HG02678 (cell line): ENCODE data around the gene MRPS16.
"Not testable (repeated sequence)": the region's sequence is repeated elsewhere in the genome, so short reads cannot be mapped to it uniquely, and the experiment has no call there.

Source experiments
- ATAC-seq: cut with Tn5 transposase; IDR thresholded peaks from one replicate; pipeline ENCODE4 v1.9.1; 2021; ENCODE audit warnings: mild to moderate bottlenecking, moderate library complexity; ENCODE audit not compliant: unreplicated experiment

The MRPS16 gene

GRCh38 chr10:73252445-73253224, at the start of gene MRPS16:
Gene MRPS16, minus strand, starts transcription at chr10:73252644. Its CDS starts 162 bp downstream, at chr10:73252482.
- peak; percentile 81 for ATAC-seq

DNA sequence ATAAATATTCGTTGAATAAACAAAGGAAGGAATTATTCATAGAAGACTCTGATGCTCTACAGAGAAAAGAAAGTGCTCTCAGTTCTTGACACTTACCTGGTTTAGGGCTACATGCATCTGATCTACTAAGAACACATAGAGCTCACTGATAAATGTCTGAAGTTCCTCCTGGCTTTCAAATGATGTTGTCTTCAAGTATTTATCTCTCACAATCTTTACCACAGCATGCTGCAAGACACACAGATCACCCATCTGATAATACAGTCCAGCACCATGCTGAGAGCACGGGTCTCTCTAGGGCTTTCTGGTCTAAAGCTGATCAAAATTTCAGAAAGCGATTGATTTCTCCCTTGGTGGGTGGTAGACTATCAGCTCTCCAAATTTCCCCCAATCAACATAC, 44.5 kb upstream of the MRPS16 start:
- no peak for ATAC-seq

- no peak for ATAC-seq
Observed at GRCh38 chr10:73293461-73293860, 41.0 kb upstream of the MRPS16 start.

DNA sequence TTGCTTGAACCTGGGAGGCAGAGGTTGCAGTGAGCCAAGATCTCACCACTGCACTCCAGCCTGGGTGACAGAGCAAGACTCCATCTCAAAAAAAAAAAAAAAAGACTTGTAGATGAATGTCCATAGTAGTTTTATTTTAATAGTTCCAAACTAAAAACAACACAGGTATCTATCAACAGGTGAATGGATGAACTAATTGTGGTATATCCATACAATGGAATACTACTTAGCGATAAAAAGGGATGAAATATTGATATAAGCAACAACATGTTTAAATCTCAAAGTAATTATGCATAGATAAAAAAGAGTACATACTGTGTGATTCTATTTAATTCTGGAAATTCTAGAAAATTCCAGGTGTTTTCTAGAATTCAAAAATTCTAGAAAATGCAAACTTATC, 37.5 kb upstream of the MRPS16 start:
- no peak for ATAC-seq

DNA sequence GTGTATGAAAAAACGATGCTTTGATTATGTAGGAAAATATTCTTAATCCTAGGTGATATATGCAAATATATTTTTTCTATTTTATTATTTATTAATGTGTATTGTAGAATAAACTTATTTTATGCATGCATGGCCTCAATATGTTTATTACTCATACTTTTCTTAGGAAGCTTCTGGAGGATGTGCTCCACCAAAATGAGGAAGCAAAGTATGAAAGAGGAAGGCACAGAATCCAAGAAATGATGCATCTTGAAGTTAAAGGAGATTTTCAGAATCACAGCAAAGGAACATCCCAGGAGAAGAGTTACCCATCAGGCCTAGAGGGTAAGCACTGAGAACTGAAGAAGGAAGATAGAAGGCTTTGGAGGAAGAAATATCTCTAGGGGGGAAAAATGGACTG, 35.0 kb upstream of the MRPS16 start:
- ATAC-seq: no peak

DNA sequence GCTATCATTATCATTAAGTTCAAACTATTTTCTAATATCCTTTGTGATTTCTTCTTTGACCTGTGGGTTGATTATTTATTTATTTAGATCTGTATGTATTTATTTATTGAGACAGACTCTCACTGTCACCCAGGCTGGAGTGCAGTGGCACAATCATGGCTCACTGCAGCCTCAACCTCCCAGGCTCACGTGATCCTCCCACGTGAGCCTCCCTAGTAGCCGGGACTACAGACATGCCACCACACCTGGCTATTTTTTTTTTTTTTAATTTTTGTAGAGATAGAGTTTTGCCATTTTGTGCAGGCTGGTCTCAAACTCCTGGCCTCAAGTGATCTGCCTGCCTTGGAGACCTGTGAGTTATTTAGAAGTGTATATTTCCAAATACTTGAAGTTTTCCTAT, 28.7 kb upstream of the MRPS16 start:
- ATAC-seq: no peak

GRCh38 chr10:73264423-73264822, 12.0 kb upstream of the MRPS16 start:
- ATAC-seq: no peak

DNA sequence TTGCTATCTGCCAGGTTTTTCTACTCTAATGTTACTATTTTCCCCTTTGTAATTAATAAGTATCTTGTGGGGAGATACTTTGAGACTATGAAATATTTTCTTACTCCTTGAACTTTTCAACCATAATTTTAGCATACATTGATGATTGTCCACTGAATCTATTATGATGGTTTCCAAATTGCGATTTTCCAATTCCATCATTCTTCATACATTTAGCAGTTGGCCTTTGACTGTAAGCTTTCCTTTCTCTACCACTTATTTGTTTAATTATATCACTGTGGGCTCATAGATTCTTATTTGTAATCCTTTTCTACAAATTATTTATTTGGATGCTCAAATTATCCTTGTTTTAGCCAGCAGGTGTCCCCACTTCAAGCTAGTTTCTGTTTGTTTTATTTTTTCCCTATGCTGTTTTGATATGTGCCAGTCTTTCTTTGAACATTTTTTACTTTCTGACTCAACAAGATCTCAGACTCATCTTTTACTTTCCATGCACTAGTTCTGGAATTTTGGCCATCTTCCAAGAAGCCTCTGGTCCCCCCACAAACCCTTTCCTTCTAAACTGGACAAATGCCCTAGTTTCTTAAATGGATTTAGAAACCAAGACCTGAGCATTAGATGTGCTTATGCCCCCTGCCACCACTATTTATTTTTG, 11.4 kb upstream of the MRPS16 start:
- no peak for ATAC-seq

GRCh38 chr10:73262880-73263555, 10.6 kb upstream of the MRPS16 start:
- no peak for ATAC-seq

GRCh38 chr10:73262105-73262730, 9.8 kb upstream of the MRPS16 start:
- ATAC-seq: no peak

- no peak for ATAC-seq
Observed at GRCh38 chr10:73261362-73261995, 9.0 kb upstream of the MRPS16 start.

GRCh38 chr10:73258612-73259011, 6.2 kb upstream of the MRPS16 start:
- ATAC-seq: not testable (repeated sequence)

DNA sequence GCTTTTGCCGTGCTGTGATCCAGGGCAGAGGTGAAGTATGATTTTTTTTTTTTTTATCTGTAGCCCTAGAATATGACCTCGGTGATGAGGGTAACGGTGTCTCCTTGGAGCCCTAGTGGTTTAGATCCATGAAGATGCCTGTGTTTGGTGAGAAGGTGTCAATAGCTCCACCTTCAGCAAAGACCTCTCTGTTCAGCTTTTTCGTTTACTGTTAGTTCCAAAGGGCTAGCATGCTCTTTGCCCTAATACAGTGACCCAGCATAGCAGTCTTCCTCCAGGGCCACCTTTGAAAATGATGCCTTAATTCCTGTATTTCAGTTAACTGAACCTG, 746 bp upstream of the MRPS16 start:
- no peak for ATAC-seq

DNA sequence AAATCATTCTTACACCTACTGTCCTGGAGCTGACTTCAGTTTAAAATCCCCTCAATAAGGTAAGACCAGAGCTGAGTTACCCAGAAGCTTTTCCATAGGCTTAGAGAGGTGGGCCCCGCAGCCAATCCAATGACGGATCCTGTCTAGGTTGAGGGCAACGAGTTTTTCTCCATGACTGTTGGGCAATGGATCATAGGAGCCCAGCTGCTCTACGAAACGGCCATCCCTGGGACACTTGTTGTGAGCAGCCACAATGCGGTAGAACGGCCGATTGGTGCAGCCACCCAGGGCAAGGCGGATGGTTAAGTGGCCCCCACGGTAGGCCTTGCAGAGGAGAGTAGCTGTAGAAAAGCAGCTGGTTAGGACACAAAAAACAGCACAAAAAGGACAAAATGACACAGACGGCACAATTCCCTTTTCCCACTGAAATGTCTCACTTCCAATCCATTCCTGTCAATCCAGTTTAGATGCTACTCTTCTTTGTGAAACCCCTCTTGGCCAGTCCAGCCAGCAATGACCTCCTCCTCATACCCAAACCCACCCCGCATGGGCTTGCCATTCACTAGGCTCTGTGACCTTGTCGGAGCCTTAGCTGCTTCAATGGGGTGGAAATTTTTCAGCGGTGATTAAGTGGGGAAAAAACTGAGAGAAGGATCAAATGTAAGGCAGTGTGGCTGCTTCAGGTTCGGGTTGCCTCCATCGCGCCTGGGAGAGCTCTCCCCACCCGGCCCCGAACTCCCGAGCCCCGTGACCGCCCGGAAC, 580 bp downstream of the MRPS16 start:
- ATAC-seq: peak; percentile 40

GRCh38 chr10:73248259-73248724, 4.2 kb downstream of the MRPS16 start:
- ATAC-seq: no peak

DNA sequence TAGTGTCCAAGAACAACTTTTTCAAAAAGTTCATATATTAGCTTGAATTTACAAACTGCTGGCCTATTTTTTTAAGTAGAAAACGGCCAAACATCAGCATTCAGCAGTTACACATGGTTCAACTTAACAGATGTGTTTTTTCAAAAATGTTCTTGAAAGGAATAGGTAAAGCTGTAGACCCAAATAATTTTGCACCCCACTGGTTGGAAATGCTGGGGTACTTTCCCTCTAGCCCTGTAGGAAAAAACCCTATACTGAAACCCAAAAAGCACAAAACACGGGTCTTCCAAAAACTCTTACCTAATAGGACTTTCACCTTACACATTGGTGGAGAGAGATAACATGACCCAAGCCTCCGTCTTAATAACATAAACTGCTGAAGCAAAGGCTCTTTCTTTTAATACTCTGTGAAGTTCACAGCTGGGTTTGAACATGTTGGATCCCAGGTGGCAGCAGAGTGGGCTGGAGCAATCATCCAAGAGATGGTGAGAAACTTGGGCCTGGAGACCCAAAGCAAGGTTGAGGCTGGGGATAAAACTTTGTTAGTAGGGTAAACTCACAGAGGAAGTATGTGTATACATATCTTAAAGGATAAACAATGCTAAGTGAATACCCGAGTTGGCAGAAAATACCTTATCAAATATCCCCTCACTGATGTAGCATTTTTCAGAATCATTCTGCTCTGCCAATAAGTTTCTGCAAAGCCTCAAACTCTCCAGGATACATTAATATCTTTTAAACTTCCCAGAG, 4.8 kb downstream of the MRPS16 start:
- no peak for ATAC-seq

GRCh38 chr10:73246646-73247508, 5.6 kb downstream of the MRPS16 start, which contains the start of gene DNAJC9:
Gene DNAJC9, minus strand, starts transcription at chr10:73247255. Its CDS starts 66 bp downstream, at chr10:73247189.
- peak; percentile 82 for ATAC-seq

DNA sequence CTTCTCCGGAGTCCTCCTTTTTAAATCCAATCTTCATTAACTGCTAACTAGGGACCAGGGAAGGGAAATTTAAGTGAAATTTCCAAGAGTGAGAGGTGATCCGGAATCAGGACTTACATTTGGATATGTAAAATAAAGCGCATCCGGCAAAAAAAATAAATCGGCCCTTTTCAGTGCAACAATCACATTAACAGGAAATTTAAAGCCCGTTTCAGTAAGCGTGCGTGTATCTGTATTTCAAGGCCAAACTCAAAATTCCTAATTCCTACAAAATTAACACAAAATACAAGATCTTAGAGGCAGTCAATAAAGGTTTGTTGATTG, 6.2 kb downstream of the MRPS16 start:
- no peak for ATAC-seq
